Measurements from ENCODE around the gene NOX3. TPM values are rescaled to one million over a fixed set of nuclear protein-coding genes. Genes with fewer than 3 reads are reported as not detected.

NOX3 gene, protein sequence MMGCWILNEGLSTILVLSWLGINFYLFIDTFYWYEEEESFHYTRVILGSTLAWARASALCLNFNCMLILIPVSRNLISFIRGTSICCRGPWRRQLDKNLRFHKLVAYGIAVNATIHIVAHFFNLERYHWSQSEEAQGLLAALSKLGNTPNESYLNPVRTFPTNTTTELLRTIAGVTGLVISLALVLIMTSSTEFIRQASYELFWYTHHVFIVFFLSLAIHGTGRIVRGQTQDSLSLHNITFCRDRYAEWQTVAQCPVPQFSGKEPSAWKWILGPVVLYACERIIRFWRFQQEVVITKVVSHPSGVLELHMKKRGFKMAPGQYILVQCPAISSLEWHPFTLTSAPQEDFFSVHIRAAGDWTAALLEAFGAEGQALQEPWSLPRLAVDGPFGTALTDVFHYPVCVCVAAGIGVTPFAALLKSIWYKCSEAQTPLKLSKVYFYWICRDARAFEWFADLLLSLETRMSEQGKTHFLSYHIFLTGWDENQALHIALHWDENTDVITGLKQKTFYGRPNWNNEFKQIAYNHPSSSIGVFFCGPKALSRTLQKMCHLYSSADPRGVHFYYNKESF
- not detected for total RNA-seq

GRCh38 chr6:155455766-155456165 is at the start of gene NOX3:
Gene NOX3, minus strand, starts transcription at chr6:155455839. Its CDS starts 39 bp downstream, at chr6:155455800.
- ChIA-PET POLR2A (interaction anchor here (0.6 kb wide), 1 partner anchor 116 kb away, joined by 3 read pairs; no protein-coding TSS in a partner anchor), CTCF (interaction anchor here (1.2 kb wide), 1 partner anchor 9 kb away, joined by 4 read pairs; no protein-coding TSS in a partner anchor)
- no peaks in the 10 kb centered on the region for H3K9me3 Mint-ChIP-seq
- no peaks in the 10 kb centered on the region for H3K4me1 Mint-ChIP-seq (ENCODE audit: low read depth)
- intact Hi-C loops (cut with micrococcal nuclease): no loop called here
- H3K4me3 Mint-ChIP-seq: no peak within 1 kb of the TSS
- TF ChIP-seq, protein P1, sequence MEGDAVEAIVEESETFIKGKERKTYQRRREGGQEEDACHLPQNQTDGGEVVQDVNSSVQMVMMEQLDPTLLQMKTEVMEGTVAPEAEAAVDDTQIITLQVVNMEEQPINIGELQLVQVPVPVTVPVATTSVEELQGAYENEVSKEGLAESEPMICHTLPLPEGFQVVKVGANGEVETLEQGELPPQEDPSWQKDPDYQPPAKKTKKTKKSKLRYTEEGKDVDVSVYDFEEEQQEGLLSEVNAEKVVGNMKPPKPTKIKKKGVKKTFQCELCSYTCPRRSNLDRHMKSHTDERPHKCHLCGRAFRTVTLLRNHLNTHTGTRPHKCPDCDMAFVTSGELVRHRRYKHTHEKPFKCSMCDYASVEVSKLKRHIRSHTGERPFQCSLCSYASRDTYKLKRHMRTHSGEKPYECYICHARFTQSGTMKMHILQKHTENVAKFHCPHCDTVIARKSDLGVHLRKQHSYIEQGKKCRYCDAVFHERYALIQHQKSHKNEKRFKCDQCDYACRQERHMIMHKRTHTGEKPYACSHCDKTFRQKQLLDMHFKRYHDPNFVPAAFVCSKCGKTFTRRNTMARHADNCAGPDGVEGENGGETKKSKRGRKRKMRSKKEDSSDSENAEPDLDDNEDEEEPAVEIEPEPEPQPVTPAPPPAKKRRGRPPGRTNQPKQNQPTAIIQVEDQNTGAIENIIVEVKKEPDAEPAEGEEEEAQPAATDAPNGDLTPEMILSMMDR (IDR thresholded peaks at IDR 0.05): no peak
- ATAC-seq (no peak), DNase-seq (no peak)
- H3K27me3 Mint-ChIP-seq: peaks cover 6% of the 10 kb centered on the region
- H3K27ac Mint-ChIP-seq: no peak within 1 kb of the TSS
- no peaks in the 10 kb centered on the region for H3K36me3 Mint-ChIP-seq (ENCODE audit: low read depth)

GRCh38 chr6:155504848-155505607 is 49.4 kb upstream of the NOX3 start:
- Mint-ChIP-seq H3K27ac (no peak overlapping the region), H3K36me3 (ENCODE audit: low read depth) (peaks cover 3% of the 10 kb centered on the region), H3K4me1 (ENCODE audit: low read depth) (peaks cover 3% of the 10 kb centered on the region), H3K9me3 (peaks cover 5% of the 10 kb centered on the region), H3K4me3 (no peak overlapping the region), H3K27me3 (no peaks in the 10 kb centered on the region)
- TF ChIP-seq, protein P1 (IDR thresholded peaks at IDR 0.05): no peak
- ATAC-seq: no peak
- intact Hi-C loops (cut with micrococcal nuclease): no loop called here
- no peak for DNase-seq
- CTCF ChIA-PET: interaction anchor here (1.5 kb wide), 1 partner anchor 15 kb away, joined by 4 read pairs; no protein-coding TSS in a partner anchor
- POLR2A ChIA-PET: no interaction called here

GRCh38 chr6:155502393-155502792 is 46.8 kb upstream of the NOX3 start:
- Mint-ChIP-seq H3K9me3 (peaks cover 5% of the 10 kb centered on the region), H3K4me1 (ENCODE audit: low read depth) (peaks cover 5% of the 10 kb centered on the region), H3K27me3 (no peaks in the 10 kb centered on the region), H3K27ac (no peak overlapping the region), H3K36me3 (ENCODE audit: low read depth) (peaks cover 3% of the 10 kb centered on the region), H3K4me3 (no peak overlapping the region)
- DNase-seq: no peak
- CTCF ChIA-PET: no interaction called here
- TF ChIP-seq, protein P1 (IDR thresholded peaks at IDR 0.05): no peak
- intact Hi-C loops (cut with micrococcal nuclease): no loop called here
- POLR2A ChIA-PET: no interaction called here
- ATAC-seq: no peak

DNA sequence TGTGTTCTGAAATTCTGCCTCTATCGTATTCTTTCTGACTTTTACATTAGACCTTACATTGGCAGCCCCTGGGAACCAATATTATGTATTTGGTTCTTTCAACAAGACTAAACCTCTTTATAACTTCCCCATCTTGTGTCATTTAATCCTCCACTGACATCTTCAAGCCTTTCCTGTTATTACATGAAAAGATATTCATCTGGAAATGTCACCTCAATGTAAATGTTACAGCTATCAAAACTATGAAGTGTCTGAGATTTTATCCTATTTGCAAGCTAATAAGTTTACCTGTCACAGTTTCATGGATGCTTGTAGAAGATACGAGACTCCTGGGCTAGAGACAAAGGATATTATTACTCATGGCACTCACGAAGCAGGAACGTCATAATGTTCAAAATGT is 43.9 kb upstream of the NOX3 start:
- Mint-ChIP-seq H3K4me3 (no peak overlapping the region), H3K36me3 (ENCODE audit: low read depth) (peaks cover 3% of the 10 kb centered on the region), H3K27me3 (no peaks in the 10 kb centered on the region), H3K4me1 (ENCODE audit: low read depth) (peaks cover 5% of the 10 kb centered on the region), H3K27ac (no peak overlapping the region), H3K9me3 (peaks cover 5% of the 10 kb centered on the region)
- DNase-seq (no peak), ATAC-seq (no peak)
- ChIA-PET CTCF (interaction anchor here (1.1 to 1.8 kb wide), 2 partner anchors 24 to 172 kb away, joined by 3 to 6 read pairs; no protein-coding TSS in a partner anchor), POLR2A (no interaction called here)
- intact Hi-C loops (cut with micrococcal nuclease): no loop called here
- TF ChIP-seq, protein P1 (IDR thresholded peaks at IDR 0.05): no peak

Data from activated CD8-positive, alpha-beta T cell treated with anti-CD3 and anti-CD28 coated beads for 36 hours (primary cell).